BE2C (cell line): ENCODE results near the gene MYO10.

Experiments
- DNase-seq: peaks from one replicate; pipeline ENCODE4 v3.0.0-alpha.2; 2020
- H3K27me3 ChIP-seq: fragments of 250-450 bp; sonication (Bioruptor Pico); 2 replicates; pipeline ENCODE4 v1.5.1; 2020; ENCODE audit warnings: mild to moderate bottlenecking
- H3K36me3 ChIP-seq: fragments of 250-450 bp; sonication (Bioruptor Pico); 2 replicates; pipeline ENCODE4 v1.5.1; 2020; ENCODE audit warnings: mild to moderate bottlenecking
- H3K4me1 ChIP-seq: fragments of 250-450 bp; sonication (Bioruptor Pico); 2 replicates; pipeline ENCODE4 v1.5.1; 2020
- H3K4me3 ChIP-seq: 2 replicates; pipeline ENCODE4 v1.5.1; 2011; ENCODE audit warnings: low read depth, low read length
- H3K9me3 ChIP-seq: fragments of 250-450 bp; sonication (Bioruptor Pico); 2 replicates; pipeline ENCODE4 v1.5.1; 2020
- TF ChIP-seq, protein P1 (sequence below): IDR thresholded peaks from 2 replicates; pipeline ENCODE4 v1.5.1; 2012; ENCODE audit warnings: mild to moderate bottlenecking, low read depth, low read length

Gene MYO10

DNA sequence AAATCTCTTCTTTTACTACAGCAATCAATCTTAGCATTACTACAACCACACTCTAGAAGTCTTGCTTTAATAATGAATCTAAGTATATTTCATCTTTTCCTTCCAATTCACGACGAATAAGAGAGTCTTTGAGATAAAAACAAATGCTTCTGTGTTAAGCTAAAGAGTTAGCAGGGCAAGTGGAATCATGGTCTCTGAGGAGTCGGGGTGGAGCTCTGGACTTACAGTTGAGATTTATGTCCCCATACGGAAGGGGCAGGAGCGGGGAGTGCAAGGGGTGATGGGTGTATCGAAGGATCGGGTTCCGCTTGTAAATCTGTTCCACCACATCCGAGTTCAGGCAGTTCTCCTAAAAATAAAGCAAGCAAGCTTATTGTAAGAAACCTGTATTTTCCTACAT is 260.3 kb downstream of the MYO10 start:
- H3K4me1 ChIP-seq = peaks cover 4% of the 10 kb centered on the region
- TF ChIP-seq, protein P1, sequence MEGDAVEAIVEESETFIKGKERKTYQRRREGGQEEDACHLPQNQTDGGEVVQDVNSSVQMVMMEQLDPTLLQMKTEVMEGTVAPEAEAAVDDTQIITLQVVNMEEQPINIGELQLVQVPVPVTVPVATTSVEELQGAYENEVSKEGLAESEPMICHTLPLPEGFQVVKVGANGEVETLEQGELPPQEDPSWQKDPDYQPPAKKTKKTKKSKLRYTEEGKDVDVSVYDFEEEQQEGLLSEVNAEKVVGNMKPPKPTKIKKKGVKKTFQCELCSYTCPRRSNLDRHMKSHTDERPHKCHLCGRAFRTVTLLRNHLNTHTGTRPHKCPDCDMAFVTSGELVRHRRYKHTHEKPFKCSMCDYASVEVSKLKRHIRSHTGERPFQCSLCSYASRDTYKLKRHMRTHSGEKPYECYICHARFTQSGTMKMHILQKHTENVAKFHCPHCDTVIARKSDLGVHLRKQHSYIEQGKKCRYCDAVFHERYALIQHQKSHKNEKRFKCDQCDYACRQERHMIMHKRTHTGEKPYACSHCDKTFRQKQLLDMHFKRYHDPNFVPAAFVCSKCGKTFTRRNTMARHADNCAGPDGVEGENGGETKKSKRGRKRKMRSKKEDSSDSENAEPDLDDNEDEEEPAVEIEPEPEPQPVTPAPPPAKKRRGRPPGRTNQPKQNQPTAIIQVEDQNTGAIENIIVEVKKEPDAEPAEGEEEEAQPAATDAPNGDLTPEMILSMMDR = no peak
- no peak for DNase-seq
- no peaks in the 10 kb centered on the region for H3K36me3 ChIP-seq
- H3K27me3 ChIP-seq = no peaks in the 10 kb centered on the region; the same call in 1 of the 2 replicates
- no peak overlapping the region for H3K4me3 ChIP-seq
- no peaks in the 10 kb centered on the region for H3K9me3 ChIP-seq

DNA sequence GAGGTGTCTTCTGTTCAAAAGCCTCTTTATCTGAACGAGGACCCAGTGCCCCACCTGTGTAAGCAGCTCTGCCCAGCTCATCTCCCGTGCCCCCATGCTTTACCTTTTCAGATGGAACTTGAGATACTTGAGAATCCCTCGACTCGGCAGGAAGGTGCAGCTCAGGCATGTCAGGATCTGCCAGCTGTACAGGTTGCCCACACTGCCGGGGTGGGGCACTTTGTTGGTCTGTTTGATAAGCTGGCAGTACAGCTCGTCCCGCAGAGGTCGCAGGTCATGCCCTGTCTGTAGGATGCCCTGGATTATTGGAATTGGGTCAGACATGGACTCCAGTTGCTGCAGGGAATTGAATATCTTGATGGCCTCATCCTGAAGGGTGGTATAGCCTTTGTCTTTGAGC is 261.3 kb downstream of the MYO10 start:
- TF ChIP-seq, protein P1 = no peak
- no peak for DNase-seq
- Histone ChIP-seq H3K27me3 (no peaks in the 10 kb centered on the region), H3K36me3 (no peaks in the 10 kb centered on the region), H3K9me3 (no peaks in the 10 kb centered on the region), H3K4me1 (peaks cover 4% of the 10 kb centered on the region), H3K4me3 (no peak overlapping the region)

DNA sequence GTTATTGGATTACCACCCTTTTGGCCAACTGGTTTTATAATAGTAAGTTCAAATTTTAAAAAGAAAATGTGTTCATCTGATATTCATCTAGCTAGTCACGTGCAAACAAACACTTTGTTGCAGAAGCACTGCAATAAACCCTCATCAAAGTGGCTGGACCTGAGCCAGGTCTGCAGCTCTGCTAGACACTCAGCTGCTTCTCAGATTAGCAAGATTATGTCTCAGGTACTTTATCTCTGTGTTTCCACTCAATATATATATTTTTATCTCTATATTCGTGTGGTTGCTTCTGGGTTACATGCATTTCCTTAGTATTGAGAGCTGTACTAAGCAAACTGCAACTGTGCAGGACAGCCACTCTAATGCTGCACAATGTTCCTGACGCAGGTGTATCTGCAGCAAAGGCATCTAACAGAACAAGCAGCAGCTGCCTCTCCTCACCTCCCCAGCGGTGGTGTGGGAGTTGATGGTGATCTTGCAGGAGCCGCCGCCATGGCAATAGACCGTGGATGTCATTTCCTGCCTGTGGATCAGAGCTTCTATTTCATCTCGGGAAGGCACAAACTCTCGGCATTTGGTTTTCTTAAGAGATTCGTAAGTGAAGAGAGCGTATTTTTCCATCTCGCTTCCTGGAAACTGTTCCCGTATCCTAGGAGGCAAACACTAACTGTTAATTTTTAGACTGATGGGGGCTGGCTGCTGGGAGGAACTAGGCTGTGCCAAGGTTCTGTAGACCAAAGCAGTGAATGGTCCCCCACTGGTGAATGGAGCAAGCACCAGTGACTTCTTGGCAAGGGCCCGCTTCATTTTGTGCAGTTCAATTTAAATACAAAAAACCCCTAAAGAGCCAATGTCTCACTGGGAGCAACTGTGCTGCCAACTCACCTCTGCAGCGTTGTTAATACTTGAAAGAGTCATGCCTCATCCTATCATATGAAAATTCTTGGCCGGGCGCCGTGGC is 262.6 kb downstream of the MYO10 start:
- peak overlapping the region; percentile 5; the same call in 1 of the 2 replicates for H3K4me3 ChIP-seq
- H3K9me3 ChIP-seq = no peaks in the 10 kb centered on the region
- H3K27me3 ChIP-seq = no peaks in the 10 kb centered on the region
- no peaks in the 10 kb centered on the region for H3K36me3 ChIP-seq
- H3K4me1 ChIP-seq = peaks cover 4% of the 10 kb centered on the region
- peak; percentile 49 for DNase-seq
- TF ChIP-seq, protein P1 = no peak

DNA sequence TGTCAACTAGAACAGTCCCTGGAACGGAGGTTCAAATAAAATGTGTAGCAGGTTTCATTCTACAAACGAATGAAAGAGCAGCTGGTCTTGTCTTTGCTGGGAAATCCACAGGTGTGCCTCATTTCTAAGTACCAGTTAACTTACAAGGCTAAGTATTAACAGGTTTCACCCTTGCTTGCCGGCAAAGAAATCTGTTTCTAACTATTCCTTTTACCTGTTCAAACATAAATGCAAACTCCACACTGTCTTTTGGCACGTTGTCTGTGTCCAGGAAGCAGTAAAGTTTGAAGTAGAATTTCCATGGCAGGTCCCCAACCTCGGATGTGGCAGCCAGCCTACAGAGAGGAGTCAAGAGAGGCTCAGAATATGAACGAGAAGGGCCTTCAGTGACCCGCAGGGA is 264.9 kb downstream of the MYO10 start:
- peaks cover 9% of the 10 kb centered on the region for H3K4me1 ChIP-seq
- no peak overlapping the region for H3K4me3 ChIP-seq
- no peak for DNase-seq
- TF ChIP-seq, protein P1 = no peak
- H3K36me3 ChIP-seq = no peaks in the 10 kb centered on the region
- no peaks in the 10 kb centered on the region for H3K27me3 ChIP-seq
- H3K9me3 ChIP-seq = no peaks in the 10 kb centered on the region

DNA sequence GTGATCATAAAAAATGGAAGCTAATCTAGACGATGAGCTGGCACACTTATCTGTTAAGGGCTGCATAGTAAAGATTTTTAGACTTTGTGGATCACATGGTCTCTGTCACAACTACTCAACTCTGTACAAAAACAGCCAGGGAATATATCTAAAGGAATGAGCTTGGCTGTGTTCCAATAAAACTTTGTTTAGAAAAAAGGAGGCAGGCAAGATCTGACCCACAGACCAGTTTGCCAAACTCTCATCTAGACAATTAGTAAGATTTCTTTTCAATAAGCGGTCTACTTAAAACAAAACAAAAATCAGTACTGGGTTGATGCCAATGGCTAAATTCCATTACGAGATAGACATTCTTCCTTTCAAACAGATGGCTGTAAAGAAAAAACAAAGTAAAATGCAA is 266.3 kb downstream of the MYO10 start:
- H3K4me3 ChIP-seq = no peak overlapping the region
- no peak for DNase-seq
- TF ChIP-seq, protein P1 = no peak
- peaks cover 14% of the 10 kb centered on the region for H3K4me1 ChIP-seq
- no peaks in the 10 kb centered on the region for H3K27me3 ChIP-seq
- no peaks in the 10 kb centered on the region for H3K36me3 ChIP-seq
- no peaks in the 10 kb centered on the region for H3K9me3 ChIP-seq

DNA sequence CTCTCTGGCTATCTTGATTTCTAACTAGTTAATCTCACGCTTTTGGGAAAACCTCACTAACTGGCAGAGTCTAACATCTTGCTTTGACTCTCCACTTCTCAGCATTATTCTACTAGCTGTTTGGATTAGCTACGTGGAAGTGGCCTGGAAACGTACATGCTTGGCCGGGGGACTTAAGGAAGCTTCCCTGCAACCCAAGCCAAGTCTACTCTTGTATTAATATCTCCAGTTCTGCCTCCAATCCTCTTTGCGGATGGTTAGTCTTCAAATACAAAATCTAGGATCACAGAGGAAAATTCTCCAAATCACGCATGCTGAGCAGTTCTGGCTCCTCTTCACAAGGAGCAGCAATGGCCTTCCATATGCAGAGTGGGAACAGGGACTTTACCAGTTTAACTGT is 267.5 kb downstream of the MYO10 start:
- no peaks in the 10 kb centered on the region for H3K9me3 ChIP-seq
- H3K4me1 ChIP-seq = peaks cover 11% of the 10 kb centered on the region
- no peak for DNase-seq
- TF ChIP-seq, protein P1 = no peak
- no peak overlapping the region for H3K4me3 ChIP-seq
- no peaks in the 10 kb centered on the region for H3K27me3 ChIP-seq
- no peaks in the 10 kb centered on the region for H3K36me3 ChIP-seq
